DND-41 (cell line): ENCODE results near the gene IGSF9.

Source experiments
- EZH2 ChIP-seq: IDR thresholded peaks from 3 replicates; pipeline ENCODE4 v1.6.1; 2012; ENCODE audit warnings: borderline replicate concordance, low read depth, mild to moderate bottlenecking, moderate library complexity, low read length, inconsistent platforms; ENCODE audit not compliant: severe bottlenecking
- TF ChIP-seq, protein P1 (sequence below): IDR thresholded peaks from 2 replicates; pipeline ENCODE4 v1.5.1; 2012; ENCODE audit warnings: borderline replicate concordance, low read length, moderate library complexity, mild to moderate bottlenecking; ENCODE audit not compliant: poor library complexity, severe bottlenecking; ENCODE audit errors: extremely low read depth

DNA sequence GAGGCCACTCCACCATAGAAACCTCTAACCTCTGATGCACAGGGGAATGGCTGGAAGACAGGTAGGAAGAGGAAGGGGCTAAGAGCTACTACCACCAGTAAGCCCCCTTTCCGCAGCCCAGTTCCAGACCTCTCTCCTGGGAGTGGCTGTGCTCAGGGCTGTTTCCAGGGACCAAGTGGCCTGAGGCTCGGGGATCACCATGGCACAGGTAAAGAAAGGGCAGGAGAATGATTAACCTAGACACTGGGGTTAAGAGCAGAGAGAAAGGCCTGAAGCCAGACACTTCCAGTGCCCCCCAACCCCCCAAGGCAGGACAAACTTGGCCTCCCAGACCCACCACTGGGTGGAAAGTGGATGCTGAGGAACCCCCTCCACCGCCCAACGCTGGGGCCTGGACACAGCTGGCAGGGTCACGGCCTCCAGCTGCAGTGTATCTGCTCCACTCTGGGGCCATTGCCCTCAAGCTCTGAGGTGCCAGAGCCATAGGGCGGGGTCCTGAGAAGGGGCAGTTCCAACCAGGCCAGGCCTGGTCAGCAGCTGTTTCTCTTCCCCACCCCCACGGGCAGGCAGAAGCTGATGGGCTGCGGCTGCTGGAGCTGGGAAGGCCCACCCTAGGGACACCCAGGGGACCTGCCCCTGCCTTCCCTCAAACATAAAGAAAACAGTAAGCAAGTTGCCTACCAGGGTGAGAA lies 22.8 kb downstream of the IGSF9 start:
- TF ChIP-seq, protein P1, sequence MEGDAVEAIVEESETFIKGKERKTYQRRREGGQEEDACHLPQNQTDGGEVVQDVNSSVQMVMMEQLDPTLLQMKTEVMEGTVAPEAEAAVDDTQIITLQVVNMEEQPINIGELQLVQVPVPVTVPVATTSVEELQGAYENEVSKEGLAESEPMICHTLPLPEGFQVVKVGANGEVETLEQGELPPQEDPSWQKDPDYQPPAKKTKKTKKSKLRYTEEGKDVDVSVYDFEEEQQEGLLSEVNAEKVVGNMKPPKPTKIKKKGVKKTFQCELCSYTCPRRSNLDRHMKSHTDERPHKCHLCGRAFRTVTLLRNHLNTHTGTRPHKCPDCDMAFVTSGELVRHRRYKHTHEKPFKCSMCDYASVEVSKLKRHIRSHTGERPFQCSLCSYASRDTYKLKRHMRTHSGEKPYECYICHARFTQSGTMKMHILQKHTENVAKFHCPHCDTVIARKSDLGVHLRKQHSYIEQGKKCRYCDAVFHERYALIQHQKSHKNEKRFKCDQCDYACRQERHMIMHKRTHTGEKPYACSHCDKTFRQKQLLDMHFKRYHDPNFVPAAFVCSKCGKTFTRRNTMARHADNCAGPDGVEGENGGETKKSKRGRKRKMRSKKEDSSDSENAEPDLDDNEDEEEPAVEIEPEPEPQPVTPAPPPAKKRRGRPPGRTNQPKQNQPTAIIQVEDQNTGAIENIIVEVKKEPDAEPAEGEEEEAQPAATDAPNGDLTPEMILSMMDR: no peak
- no peak for TF ChIP-seq EZH2
